Activated naive CD4-positive, alpha-beta T cell treated with anti-CD3 and anti-CD28 coated beads, Interleukin-2, amount 10 ng/mL, durations not matched to agents 7 days and 5 days (primary cell): Measurements from ENCODE around the gene TMA16.
A peak's percentile ranks its signal among the peaks of the same experiment; 100 is the strongest.
"Not testable (repeated sequence)": the region's sequence is repeated elsewhere in the genome, so short reads cannot be mapped to it uniquely, and the experiment has no call there.

Experiments
- CTCF ChIA-PET: fragments of 350-600 bp; sonication (Branson Sonifier 250); formaldehyde crosslinking; loops from one replicate; lab custom pipeline; 2021; ENCODE audit warnings: antibody characterized with exemption; lab: Charles Lee
- DNase-seq: peaks from one replicate; pipeline ENCODE4 v3.0.0-alpha.2; 2020
- H3K27ac Mint-ChIP-seq: one replicate; pipeline ENCODE4 v1.8.0; 2021; ENCODE audit warnings: mild to moderate bottlenecking, moderate library complexity, mixed read lengths
- H3K27me3 Mint-ChIP-seq: one replicate; pipeline ENCODE4 v1.8.0; 2021; ENCODE audit warnings: mild to moderate bottlenecking, mixed read lengths
- H3K36me3 Mint-ChIP-seq: one replicate; pipeline ENCODE4 v1.8.0; 2021; ENCODE audit warnings: mixed read lengths
- H3K4me1 Mint-ChIP-seq: one replicate; pipeline ENCODE4 v1.8.0; 2021; ENCODE audit warnings: mixed read lengths
- H3K4me3 Mint-ChIP-seq: one replicate; pipeline ENCODE4 v1.8.0; 2021; ENCODE audit warnings: mild to moderate bottlenecking, moderate library complexity, mixed read lengths
- H3K9me3 Mint-ChIP-seq: one replicate; pipeline ENCODE4 v1.8.0; 2021; ENCODE audit warnings: mixed read lengths

The TMA16 gene

GRCh38 chr4:163494360-163495241 lies at the start of gene TMA16:
TSS of gene TMA16 (plus strand) at chr4:163494690. CDS start at chr4:163494802, 112 bp downstream.
- peak within 1 kb of the TSS; percentile 100 for H3K4me3 Mint-ChIP-seq
- H3K27me3 Mint-ChIP-seq: peaks cover 13% of the 10 kb centered on the region
- peaks cover 8% of the 10 kb centered on the region for H3K36me3 Mint-ChIP-seq

DNA sequence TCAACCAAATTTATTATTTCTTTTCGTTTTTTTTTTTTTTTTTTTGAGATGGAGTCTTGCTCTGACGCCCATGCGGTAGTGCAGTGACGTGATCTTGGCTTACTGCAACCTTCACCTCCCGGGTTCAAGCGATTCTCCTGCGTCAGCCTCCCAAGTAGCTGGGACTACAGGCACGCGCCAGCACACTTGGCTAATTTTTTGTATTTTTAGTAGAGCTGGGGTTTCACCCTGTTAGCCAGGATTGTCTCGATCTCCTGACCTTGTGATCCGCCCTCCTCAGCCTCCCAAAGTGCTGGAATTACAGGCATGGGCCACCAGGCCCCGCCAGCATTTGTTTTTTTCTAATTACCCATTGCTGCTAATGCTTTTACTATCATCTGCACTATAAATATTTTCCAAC lies 47.5 kb upstream of the TMA16 start:
- H3K9me3 Mint-ChIP-seq, H3K4me1 Mint-ChIP-seq, H3K36me3 Mint-ChIP-seq, H3K4me3 Mint-ChIP-seq, H3K27ac Mint-ChIP-seq, H3K27me3 Mint-ChIP-seq, DNase-seq, CTCF ChIA-PET: not testable (repeated sequence)

More at GRCh38 chr4:163494360-163495241, at the start of gene TMA16:
- DNase-seq: peak; percentile 91
- Mint-ChIP-seq H3K9me3 (no peaks in the 10 kb centered on the region), H3K27ac (peak within 1 kb of the TSS; percentile 98), H3K4me1 (peaks cover 37% of the 10 kb centered on the region)
- CTCF ChIA-PET: interaction anchor here (1.1 to 3.3 kb wide), 5 partner anchors 9 to 58 kb away, joined by 3 to 24 read pairs (median 4); no protein-coding TSS in a partner anchor

GRCh38 chr4:163447481-163447880 lies 47.0 kb upstream of the TMA16 start:
- Mint-ChIP-seq H3K27ac (no peak overlapping the region), H3K27me3 (peaks cover 5% of the 10 kb centered on the region), H3K4me3 (no peak overlapping the region), H3K9me3 (no peaks in the 10 kb centered on the region), H3K4me1 (no peaks in the 10 kb centered on the region), H3K36me3 (no peaks in the 10 kb centered on the region)
- DNase-seq: no peak
- CTCF ChIA-PET: no interaction called here

GRCh38 chr4:163448540-163449203 lies 45.8 kb upstream of the TMA16 start:
- CTCF ChIA-PET: no interaction called here
- H3K4me3 Mint-ChIP-seq: no peak overlapping the region
- no peaks in the 10 kb centered on the region for H3K4me1 Mint-ChIP-seq
- H3K36me3 Mint-ChIP-seq: no peaks in the 10 kb centered on the region
- DNase-seq: no peak
- no peaks in the 10 kb centered on the region for H3K9me3 Mint-ChIP-seq
- H3K27me3 Mint-ChIP-seq: peaks cover 4% of the 10 kb centered on the region
- no peak overlapping the region for H3K27ac Mint-ChIP-seq

DNA sequence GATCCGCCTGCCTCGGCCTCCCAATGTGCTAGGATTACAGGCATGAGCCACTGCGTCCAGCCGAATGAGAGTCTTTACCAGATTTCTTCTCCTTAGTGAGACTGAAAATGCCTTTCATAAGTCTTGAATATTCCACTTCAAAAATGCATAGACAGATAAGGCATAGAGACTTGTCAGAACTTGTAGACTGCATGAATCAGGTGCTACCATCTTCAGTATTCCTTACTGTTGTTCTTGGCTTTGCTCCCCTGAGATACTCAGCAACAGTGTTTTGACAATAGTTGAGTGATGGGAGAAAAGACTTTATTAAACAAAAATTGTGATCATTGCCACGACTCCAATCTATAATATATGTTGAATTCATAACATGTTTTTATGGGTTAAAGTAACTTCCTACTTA lies 31.9 kb upstream of the TMA16 start:
- no peaks in the 10 kb centered on the region for H3K36me3 Mint-ChIP-seq
- no peak overlapping the region for H3K27ac Mint-ChIP-seq
- H3K4me1 Mint-ChIP-seq: no peaks in the 10 kb centered on the region
- DNase-seq: no peak
- CTCF ChIA-PET: no interaction called here
- H3K9me3 Mint-ChIP-seq: no peaks in the 10 kb centered on the region
- no peak overlapping the region for H3K4me3 Mint-ChIP-seq
- peaks cover 5% of the 10 kb centered on the region for H3K27me3 Mint-ChIP-seq

- CTCF ChIA-PET: interaction anchor here (1.0 kb wide), 1 partner anchor 18 kb away, joined by 3 read pairs; no protein-coding TSS in a partner anchor
- DNase-seq: no peak
- Mint-ChIP-seq H3K36me3 (no peaks in the 10 kb centered on the region), H3K9me3 (no peaks in the 10 kb centered on the region), H3K27ac (no peak overlapping the region), H3K4me3 (no peak overlapping the region), H3K4me1 (no peaks in the 10 kb centered on the region), H3K27me3 (peaks cover 4% of the 10 kb centered on the region)
Observed at GRCh38 chr4:163467082-163467770, 27.3 kb upstream of the TMA16 start.

DNA sequence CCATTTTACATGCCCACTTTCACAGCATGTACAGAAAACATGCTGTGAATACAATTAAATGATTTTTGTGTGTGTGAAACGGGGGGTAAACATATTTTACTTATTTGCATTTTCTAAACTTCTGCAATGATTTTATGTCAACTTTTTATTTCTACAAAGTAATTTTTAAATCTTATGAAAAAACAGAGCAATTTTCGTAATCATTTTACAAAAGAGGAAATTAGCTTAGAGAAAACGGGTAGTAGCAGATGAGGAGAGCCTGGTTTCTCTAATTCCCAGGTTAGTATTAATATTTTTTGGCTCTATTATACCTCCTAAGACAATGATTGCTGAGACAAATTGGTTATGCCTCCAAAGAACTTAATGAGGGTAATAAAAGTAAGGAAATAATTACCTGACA lies 24.1 kb upstream of the TMA16 start:
- no peaks in the 10 kb centered on the region for H3K27me3 Mint-ChIP-seq

GRCh38 chr4:163473130-163473529 lies 21.4 kb upstream of the TMA16 start:
- no peak for DNase-seq
- Mint-ChIP-seq H3K27ac (no peak overlapping the region), H3K27me3 (no peaks in the 10 kb centered on the region), H3K4me1 (no peaks in the 10 kb centered on the region), H3K9me3 (no peaks in the 10 kb centered on the region), H3K36me3 (no peaks in the 10 kb centered on the region), H3K4me3 (no peak overlapping the region)
- CTCF ChIA-PET: no interaction called here

More for the DNA sequence above, 24.1 kb upstream of the TMA16 start:
- H3K9me3 Mint-ChIP-seq: no peaks in the 10 kb centered on the region
- H3K4me3 Mint-ChIP-seq: no peak overlapping the region
- no peak overlapping the region for H3K27ac Mint-ChIP-seq
- H3K36me3 Mint-ChIP-seq: no peaks in the 10 kb centered on the region
- CTCF ChIA-PET: interaction anchor here (0.5 kb wide), 1 partner anchor 80 kb away, joined by 3 read pairs; no protein-coding TSS in a partner anchor
- H3K4me1 Mint-ChIP-seq: no peaks in the 10 kb centered on the region
- DNase-seq: no peak

DNA sequence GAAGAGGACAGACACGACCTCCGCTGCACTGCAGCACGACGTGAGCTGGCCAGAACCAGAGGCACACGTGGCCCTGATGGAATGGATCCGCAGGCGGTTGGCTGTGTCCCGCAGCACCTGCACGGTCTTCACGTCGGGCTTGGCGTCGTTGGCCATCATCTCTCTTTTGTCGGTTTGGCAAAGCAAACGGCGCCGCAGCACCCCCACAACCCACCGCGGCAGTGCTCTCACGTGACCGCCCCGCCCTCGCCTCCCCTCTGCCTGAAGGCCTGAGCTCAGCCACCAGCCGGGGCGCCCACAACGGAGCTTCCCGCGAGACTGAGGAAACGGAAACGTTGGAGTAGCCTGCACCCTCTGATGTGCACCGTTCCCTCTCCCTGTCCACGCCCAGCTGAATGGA lies 20.9 kb upstream of the TMA16 start, which contains the start of gene TKTL2:
Gene TKTL2, minus strand, starts transcription at position 179 of the 400 bp plus-strand sequence. Its CDS starts 20 bp downstream, at position 159.
- H3K4me1 Mint-ChIP-seq: no peaks in the 10 kb centered on the region
- H3K36me3 Mint-ChIP-seq: no peaks in the 10 kb centered on the region
- H3K4me3 Mint-ChIP-seq: no peak within 1 kb of the TSS
- H3K27me3 Mint-ChIP-seq: no peaks in the 10 kb centered on the region
- no peaks in the 10 kb centered on the region for H3K9me3 Mint-ChIP-seq
- CTCF ChIA-PET: no interaction called here
- H3K27ac Mint-ChIP-seq: no peak within 1 kb of the TSS
- DNase-seq: no peak

- CTCF ChIA-PET: no interaction called here
- DNase-seq: no peak
- Mint-ChIP-seq H3K27ac (no peak overlapping the region), H3K9me3 (no peaks in the 10 kb centered on the region), H3K27me3 (no peaks in the 10 kb centered on the region), H3K4me1 (no peaks in the 10 kb centered on the region), H3K36me3 (no peaks in the 10 kb centered on the region), H3K4me3 (no peak overlapping the region)
Observed at GRCh38 chr4:163474027-163474426, 20.5 kb upstream of the TMA16 start.

DNA sequence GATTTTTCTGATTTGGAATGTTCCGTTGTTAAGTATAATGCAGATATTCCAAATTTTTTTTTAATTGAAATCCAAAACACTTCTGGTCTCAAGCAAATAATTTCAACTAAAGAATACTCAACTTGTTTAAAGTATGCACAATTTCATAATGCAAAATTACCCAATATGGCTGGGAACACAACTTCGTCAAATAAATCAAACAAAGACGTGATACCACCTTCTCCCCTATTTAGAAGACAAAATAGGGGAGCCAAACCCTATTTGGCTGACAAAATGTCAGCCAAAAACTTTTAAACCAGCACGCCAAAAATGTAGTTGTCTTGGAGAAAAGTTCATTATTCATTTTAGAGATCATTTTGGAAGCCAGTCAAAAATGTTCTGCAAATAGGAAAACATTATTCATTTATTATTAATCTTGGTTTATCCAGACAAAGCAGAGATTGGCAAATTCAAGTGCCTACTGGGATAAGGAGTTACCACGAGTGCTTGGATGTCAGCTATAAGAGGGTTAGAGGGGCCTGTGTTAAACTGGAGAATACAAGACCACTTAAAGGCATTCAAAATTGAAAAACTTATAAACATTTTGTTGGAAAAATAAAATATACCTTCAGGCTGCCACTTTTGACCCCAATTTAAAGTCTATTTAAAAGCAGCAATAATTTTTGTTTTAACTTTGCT lies 17.6 kb upstream of the TMA16 start:
- DNase-seq: no peak
- CTCF ChIA-PET: no interaction called here
- H3K27me3 Mint-ChIP-seq: no peaks in the 10 kb centered on the region
- H3K4me1 Mint-ChIP-seq: no peaks in the 10 kb centered on the region
- H3K36me3 Mint-ChIP-seq: no peaks in the 10 kb centered on the region
- no peak overlapping the region for H3K4me3 Mint-ChIP-seq
- H3K27ac Mint-ChIP-seq: no peak overlapping the region
- no peaks in the 10 kb centered on the region for H3K9me3 Mint-ChIP-seq

DNA sequence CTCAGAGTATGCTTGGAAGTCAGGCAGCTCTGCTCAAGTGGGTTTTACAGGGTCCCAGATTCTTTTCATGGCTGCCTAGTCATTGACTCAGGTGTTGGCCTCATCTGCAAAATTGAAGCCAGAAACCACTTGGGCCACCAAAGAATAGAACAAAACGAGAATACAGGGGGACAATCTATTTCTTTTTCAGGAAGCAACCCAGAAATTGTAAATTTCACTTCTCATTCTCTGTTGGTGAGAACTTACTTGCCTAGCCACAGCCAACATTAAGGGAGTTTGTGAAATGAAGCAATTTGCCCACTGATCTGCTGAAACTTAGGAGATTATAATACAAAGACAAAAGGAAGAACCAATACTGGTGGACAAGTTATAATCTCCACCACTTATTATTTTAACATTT lies 12.3 kb upstream of the TMA16 start:
- CTCF ChIA-PET: no interaction called here
- Mint-ChIP-seq H3K4me1 (no peaks in the 10 kb centered on the region), H3K9me3 (no peaks in the 10 kb centered on the region), H3K27me3 (peaks cover 15% of the 10 kb centered on the region), H3K27ac (no peak overlapping the region), H3K36me3 (no peaks in the 10 kb centered on the region), H3K4me3 (no peak overlapping the region)
- DNase-seq: no peak

GRCh38 chr4:163484906-163485305 lies 9.6 kb upstream of the TMA16 start:
- H3K9me3 Mint-ChIP-seq: no peaks in the 10 kb centered on the region
- H3K27ac Mint-ChIP-seq: no peak overlapping the region
- H3K4me3 Mint-ChIP-seq: no peak overlapping the region
- peak; percentile 71 for DNase-seq
- CTCF ChIA-PET: interaction anchor here (0.9 to 3.1 kb wide), 6 partner anchors 9 to 64 kb away, joined by 3 to 37 read pairs (median 4); partner anchors contain the start of gene TMA16
- H3K27me3 Mint-ChIP-seq: peaks cover 27% of the 10 kb centered on the region
- H3K4me1 Mint-ChIP-seq: no peaks in the 10 kb centered on the region
- no peaks in the 10 kb centered on the region for H3K36me3 Mint-ChIP-seq
